ENCODE data around the gene MYCN.

MYCN gene

GRCh38 chr2:15948704-15948957, 8.3 kb downstream of the MYCN start:
- H3K4me2 ChIP-seq (ENCODE audit: low read depth, low read length), result no peak overlapping the region
- no peak overlapping the region for H3K4me3 ChIP-seq (ENCODE audit: low read length)
- H3K27ac ChIP-seq (ENCODE audit: low read length), result no peak overlapping the region
- H2AFZ ChIP-seq (ENCODE audit: low read length), result no peak overlapping the region
- H3K9me3 ChIP-seq (replicated peaks; ENCODE audit: insufficient read depth, low read length), result no peaks in the 10 kb centered on the region
- H3K27me3 ChIP-seq (replicated peaks; ENCODE audit: insufficient read depth, low read length), result no peaks in the 10 kb centered on the region
- H3F3A ChIP-seq (ENCODE audit: insufficient read depth, low read length), result no peaks in the 10 kb centered on the region
- no peaks in the 10 kb centered on the region for H3K79me2 ChIP-seq (ENCODE audit: low read length)
- TF ChIP-seq, protein P1, sequence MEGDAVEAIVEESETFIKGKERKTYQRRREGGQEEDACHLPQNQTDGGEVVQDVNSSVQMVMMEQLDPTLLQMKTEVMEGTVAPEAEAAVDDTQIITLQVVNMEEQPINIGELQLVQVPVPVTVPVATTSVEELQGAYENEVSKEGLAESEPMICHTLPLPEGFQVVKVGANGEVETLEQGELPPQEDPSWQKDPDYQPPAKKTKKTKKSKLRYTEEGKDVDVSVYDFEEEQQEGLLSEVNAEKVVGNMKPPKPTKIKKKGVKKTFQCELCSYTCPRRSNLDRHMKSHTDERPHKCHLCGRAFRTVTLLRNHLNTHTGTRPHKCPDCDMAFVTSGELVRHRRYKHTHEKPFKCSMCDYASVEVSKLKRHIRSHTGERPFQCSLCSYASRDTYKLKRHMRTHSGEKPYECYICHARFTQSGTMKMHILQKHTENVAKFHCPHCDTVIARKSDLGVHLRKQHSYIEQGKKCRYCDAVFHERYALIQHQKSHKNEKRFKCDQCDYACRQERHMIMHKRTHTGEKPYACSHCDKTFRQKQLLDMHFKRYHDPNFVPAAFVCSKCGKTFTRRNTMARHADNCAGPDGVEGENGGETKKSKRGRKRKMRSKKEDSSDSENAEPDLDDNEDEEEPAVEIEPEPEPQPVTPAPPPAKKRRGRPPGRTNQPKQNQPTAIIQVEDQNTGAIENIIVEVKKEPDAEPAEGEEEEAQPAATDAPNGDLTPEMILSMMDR (IDR thresholded peaks at IDR 0.05; ENCODE audit: low read length), result no peak
- TF ChIP-seq EZH2phosphoT487 (IDR thresholded peaks at IDR 0.05; ENCODE audit: low read length) (no peak), EZH2 (optimal IDR thresholded peaks at IDR 0.05; ENCODE audit: low read depth, low read length) (no peak)
- DNase-seq, result no peak
- H3K9me2 ChIP-seq (replicated peaks; ENCODE audit: insufficient read depth, low read length), result no peaks in the 10 kb centered on the region
- H4K20me1 ChIP-seq (ENCODE audit: insufficient read depth, low read length), result no peaks in the 10 kb centered on the region
- H3K4me1 ChIP-seq (ENCODE audit: low read length), result no peaks in the 10 kb centered on the region
- H3K36me3 ChIP-seq (replicated peaks; ENCODE audit: insufficient read depth, low read length), result no peaks in the 10 kb centered on the region
- no peak overlapping the region for H3K9ac ChIP-seq (ENCODE audit: low read length)

DNA sequence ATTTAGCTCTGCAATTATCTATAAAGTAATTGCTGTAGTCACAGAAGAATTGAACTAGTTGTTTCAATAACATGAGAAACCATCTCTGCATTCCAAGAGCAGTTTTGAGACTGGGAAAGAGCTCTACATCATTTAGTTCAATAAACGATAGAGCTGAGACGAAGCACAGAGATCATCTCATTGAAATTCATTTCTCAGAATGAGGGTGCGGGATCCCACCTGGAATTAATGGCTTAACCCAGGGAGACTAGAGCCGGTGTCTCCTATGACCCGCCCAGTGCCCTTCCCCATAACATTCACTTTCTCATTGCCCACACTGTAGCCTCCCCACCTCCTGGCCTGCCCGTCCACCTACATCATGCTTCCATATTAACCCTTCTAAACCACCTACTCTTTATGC, 8.8 kb downstream of the MYCN start:
- no peak overlapping the region for H3K9ac ChIP-seq (ENCODE audit: low read length)
- no peaks in the 10 kb centered on the region for H3K9me3 ChIP-seq (replicated peaks; ENCODE audit: insufficient read depth, low read length)
- H3K4me3 ChIP-seq (ENCODE audit: low read length), result no peak overlapping the region
- no peak overlapping the region for H2AFZ ChIP-seq (ENCODE audit: low read length)
- no peak for DNase-seq
- no peaks in the 10 kb centered on the region for H3F3A ChIP-seq (ENCODE audit: insufficient read depth, low read length)
- TF ChIP-seq EZH2phosphoT487 (IDR thresholded peaks at IDR 0.05; ENCODE audit: low read length), result no peak
- TF ChIP-seq, protein P1 (IDR thresholded peaks at IDR 0.05; ENCODE audit: low read length), result no peak
- TF ChIP-seq EZH2 (optimal IDR thresholded peaks at IDR 0.05; ENCODE audit: low read depth, low read length), result no peak
- no peaks in the 10 kb centered on the region for H4K20me1 ChIP-seq (ENCODE audit: insufficient read depth, low read length)
- H3K36me3 ChIP-seq (replicated peaks; ENCODE audit: insufficient read depth, low read length), result no peaks in the 10 kb centered on the region
- H3K27ac ChIP-seq (ENCODE audit: low read length), result no peak overlapping the region
- no peak overlapping the region for H3K4me2 ChIP-seq (ENCODE audit: low read depth, low read length)
- H3K79me2 ChIP-seq (ENCODE audit: low read length), result no peaks in the 10 kb centered on the region
- H3K4me1 ChIP-seq (ENCODE audit: low read length), result no peaks in the 10 kb centered on the region
- H3K27me3 ChIP-seq (replicated peaks; ENCODE audit: insufficient read depth, low read length), result no peaks in the 10 kb centered on the region
- H3K9me2 ChIP-seq (replicated peaks; ENCODE audit: insufficient read depth, low read length), result no peaks in the 10 kb centered on the region

GRCh38 chr2:15949551-15949950, 9.2 kb downstream of the MYCN start:
- Histone ChIP-seq H3K9me2 (replicated peaks; ENCODE audit: insufficient read depth, low read length) (no peaks in the 10 kb centered on the region), H3K36me3 (replicated peaks; ENCODE audit: insufficient read depth, low read length) (no peaks in the 10 kb centered on the region), H2AFZ (ENCODE audit: low read length) (no peak overlapping the region), H3K27ac (ENCODE audit: low read length) (no peak overlapping the region), H3K9ac (ENCODE audit: low read length) (no peak overlapping the region), H3K4me2 (ENCODE audit: low read depth, low read length) (no peak overlapping the region), H3K4me1 (ENCODE audit: low read length) (no peaks in the 10 kb centered on the region), H3K4me3 (ENCODE audit: low read length) (no peak overlapping the region), H3K27me3 (replicated peaks; ENCODE audit: insufficient read depth, low read length) (no peaks in the 10 kb centered on the region), H3K9me3 (replicated peaks; ENCODE audit: insufficient read depth, low read length) (no peaks in the 10 kb centered on the region), H3F3A (ENCODE audit: insufficient read depth, low read length) (no peaks in the 10 kb centered on the region), H4K20me1 (ENCODE audit: insufficient read depth, low read length) (no peaks in the 10 kb centered on the region), H3K79me2 (ENCODE audit: low read length) (no peaks in the 10 kb centered on the region)
- TF ChIP-seq EZH2phosphoT487 (IDR thresholded peaks at IDR 0.05; ENCODE audit: low read length) (no peak), EZH2 (optimal IDR thresholded peaks at IDR 0.05; ENCODE audit: low read depth, low read length) (no peak)
- TF ChIP-seq, protein P1 (IDR thresholded peaks at IDR 0.05; ENCODE audit: low read length), result no peak
- no peak for DNase-seq
